Measurements from ENCODE around the gene CTDP1.
"Not testable (repeated sequence)": the region's sequence is repeated elsewhere in the genome, so short reads cannot be mapped to it uniquely, and the experiment has no call there.

Gene CTDP1

GRCh38 chr18:79683626-79684282 lies 4.2 kb downstream of the CTDP1 start:
- DNase-seq = no peak

GRCh38 chr18:79684283-79684631 lies 4.7 kb downstream of the CTDP1 start:
- no peak for DNase-seq

GRCh38 chr18:79684787-79685186 lies 5.2 kb downstream of the CTDP1 start:
- DNase-seq = no peak

DNA sequence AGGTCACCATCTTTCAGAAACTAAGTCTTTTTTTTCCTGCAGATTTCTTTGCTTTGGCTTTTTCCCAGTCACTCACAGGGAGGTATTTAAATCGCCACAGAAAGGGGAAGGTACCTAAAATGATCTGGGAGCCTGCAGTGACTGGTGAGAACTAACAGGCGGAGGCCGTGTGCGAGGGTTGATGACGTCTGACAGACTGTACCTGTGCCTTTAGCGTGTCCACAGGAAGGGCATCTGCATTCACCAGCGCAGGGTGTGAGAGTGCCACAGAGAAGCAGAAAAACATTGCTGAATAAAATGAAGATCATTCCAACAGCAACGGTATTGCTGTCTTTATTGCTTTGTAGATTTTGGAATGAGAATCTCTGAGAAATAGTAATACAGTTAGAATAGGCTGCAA lies 5.7 kb downstream of the CTDP1 start:
- no peak for DNase-seq

DNA sequence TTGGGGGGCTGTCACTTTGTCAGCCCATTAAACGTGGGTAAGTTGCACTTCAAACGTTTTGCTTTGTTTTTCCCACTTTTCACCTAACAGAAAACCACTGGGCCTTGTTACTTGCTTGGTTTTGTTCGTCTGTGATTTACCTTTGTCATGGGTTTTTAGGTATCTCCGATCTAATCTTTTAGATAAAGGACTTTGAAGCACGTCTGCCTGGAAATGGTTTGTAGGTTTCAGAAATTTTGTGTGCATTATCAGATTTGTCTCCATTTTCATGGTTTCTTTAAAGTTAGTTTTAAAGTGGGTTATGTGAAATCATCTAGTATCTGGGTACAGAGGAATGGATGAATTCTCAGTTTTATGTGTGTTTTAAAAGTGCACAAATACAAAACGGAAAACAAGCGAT lies 6.4 kb downstream of the CTDP1 start:
- no peak for DNase-seq

DNA sequence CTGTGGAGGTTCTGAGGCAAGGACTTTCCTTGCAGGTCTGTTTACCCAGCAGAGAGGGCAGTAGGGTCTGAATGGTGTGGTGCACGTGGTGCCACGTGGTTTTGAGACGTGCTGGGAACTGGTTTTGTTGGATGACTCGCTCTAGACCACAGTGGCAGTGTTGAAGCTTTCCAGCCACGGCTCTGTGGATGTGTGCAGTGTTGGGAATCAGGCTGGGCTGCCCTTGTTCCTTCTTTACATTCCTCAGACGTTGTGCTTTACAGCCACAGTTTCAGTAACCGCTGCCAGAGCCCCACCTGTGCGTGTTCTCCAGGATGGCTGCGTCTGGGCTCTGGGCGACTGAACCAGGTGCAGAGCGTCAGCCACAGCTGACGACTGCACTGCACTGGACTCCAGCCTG lies 8.2 kb downstream of the CTDP1 start:
- no peak for DNase-seq

DNA sequence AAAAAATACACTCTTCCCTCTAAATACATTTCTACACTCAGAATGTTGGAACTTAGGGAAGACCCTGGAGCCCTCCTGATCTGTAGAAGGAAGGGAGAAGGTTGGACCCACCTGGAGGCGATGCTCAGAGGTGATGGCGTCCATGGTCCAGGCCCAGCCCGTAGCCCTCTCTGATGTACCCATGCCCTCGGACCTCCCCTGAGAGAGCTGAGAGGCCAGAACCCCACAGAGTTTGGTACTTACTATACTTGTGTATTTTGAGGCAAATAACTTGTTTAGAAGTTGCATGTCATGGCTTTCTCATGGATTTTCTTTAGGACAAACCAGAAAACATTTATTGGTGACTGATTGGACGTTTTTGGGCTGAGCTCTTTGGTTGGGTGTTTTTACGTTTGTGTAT lies 10.5 kb downstream of the CTDP1 start:
- no peak for DNase-seq

GRCh38 chr18:79690586-79691482 lies 11.2 kb downstream of the CTDP1 start:
- DNase-seq = no peak

DNA sequence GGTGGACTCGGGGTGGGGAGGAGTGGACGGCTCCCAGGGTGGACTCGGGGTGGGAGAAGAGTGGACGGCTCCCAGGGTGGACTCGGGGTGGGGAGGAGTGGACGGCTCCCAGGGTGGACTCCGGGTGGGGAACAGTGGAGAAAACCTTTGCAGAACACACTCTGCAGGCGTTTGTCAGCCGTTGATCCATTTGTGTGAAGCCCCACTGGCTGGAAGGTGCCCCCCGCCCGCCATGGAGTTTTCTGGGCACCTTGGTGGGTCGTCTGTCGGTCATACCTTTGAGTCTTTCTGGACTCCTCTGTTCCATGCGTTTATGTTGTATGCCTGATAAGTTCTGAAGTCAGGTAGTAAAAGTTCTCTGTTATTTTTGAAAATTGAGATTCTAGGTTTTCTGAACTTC lies 12.5 kb downstream of the CTDP1 start:
- no peak for DNase-seq

- DNase-seq = no peak
Observed at GRCh38 chr18:79692886-79693285, 13.3 kb downstream of the CTDP1 start.

- no peak for DNase-seq
Observed at GRCh38 chr18:79693561-79694205, 14.1 kb downstream of the CTDP1 start.

- DNase-seq = not testable (repeated sequence)
Observed at GRCh38 chr18:79694206-79694894, 14.7 kb downstream of the CTDP1 start.

- no peak for DNase-seq
Observed at GRCh38 chr18:79694895-79695213, 15.3 kb downstream of the CTDP1 start.

DNA sequence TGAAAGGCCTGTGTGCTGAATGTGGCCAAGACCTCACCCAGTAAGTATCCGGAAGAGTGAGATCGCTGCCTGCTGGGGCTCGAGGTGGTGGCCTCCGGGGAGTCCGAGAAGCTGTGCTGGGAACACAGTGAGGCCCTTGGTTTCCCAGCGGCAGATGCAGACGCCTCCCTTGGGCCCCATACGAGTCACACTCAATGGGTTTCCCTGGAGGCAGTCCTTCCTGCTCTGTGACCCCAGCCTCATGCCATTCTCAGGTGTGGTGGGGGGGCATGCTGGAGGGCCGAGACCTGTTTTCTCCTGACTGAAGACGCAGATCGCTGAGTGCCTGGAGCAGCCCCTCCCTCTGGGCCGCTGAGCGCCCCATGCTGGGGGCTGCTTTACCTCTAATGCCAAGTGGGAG lies 15.7 kb downstream of the CTDP1 start:
- DNase-seq = no peak

GRCh38 chr18:79695856-79696850 lies 16.6 kb downstream of the CTDP1 start:
- DNase-seq = no peak

DNA sequence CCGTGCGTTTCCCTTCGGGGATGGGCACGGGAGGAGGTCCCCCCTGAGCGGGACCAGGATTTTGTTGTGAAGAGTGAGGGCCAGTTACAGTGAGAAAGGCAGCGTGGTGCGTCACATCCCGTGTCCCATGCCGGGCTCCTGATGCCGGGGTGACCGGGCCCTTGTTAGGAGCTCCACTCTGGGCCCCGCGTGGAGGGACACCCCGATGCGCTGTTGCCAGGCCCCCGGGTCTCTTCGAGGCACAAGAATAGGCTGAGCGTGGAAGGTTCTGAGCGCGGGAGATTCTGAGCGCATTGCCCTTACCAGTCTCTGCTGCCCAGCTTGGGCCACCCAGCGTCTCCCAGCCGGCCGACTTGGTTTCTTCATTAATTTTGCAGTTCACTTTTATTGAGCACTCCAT lies 17.6 kb downstream of the CTDP1 start:
- DNase-seq = no peak

DNA sequence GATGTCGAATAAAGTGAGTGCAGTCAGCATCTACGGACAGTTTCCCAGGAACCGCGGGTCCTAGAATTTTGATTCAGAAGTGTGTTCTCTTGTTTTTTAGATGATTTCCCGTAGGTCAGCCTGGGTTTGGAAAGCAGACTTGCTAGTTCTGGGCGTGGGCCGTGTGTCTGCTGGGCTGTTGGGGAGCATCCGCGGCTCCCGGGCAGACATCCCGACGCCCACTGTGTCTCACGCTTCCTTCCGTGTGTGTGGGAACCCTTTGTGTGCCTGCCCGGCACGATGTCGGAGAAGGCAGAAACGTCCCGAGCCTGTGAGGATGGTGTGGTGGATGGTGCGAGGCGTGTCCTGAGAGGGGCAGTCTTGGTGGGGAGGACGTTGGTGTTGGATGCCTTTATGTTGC lies 18.4 kb downstream of the CTDP1 start:
- DNase-seq = no peak

GRCh38 chr18:79698668-79699335 lies 19.2 kb downstream of the CTDP1 start:
- no peak for DNase-seq

DNA sequence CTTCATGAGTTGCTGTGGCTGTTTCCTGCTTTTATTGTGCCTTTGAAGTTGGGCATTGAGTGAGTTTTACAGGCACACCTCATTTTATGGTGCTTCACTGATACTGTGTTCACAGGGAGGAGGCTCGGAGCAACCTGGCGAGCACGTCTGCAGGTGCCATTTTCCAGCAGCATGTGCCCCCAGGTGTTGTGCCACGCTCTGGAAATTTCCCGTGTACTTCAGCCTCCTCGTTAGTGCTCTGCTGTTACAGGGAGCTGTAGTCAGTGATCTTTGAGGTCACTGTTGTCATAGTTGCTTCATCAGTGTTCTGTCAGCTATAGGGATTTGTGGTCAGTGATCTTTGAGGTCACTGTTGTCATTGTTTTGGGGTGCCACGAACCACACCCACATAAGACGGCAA lies 20.1 kb downstream of the CTDP1 start:
- DNase-seq = no peak

DNA sequence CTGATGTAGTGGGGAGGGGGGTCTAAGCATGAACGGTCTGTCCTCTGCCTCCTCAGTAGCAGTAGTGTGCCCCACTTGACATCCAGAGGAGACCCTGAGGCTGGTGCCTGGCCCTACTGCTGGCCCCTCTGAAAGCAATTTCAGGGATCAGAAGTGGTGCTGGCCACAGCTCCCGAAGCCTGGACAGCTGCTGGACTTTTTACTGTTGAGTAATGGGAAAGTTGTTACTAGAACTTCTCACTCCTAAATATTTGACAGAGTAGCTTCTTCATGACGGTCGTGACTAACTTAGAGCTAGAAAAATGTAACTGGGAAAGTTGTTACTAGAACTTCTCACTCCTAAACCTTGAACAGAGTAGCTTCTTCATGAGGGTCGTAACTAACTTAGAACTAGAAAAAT lies 23.3 kb downstream of the CTDP1 start:
- DNase-seq = no peak

GRCh38 chr18:79704631-79705030 lies 25.0 kb downstream of the CTDP1 start:
- DNase-seq = no peak

DNA sequence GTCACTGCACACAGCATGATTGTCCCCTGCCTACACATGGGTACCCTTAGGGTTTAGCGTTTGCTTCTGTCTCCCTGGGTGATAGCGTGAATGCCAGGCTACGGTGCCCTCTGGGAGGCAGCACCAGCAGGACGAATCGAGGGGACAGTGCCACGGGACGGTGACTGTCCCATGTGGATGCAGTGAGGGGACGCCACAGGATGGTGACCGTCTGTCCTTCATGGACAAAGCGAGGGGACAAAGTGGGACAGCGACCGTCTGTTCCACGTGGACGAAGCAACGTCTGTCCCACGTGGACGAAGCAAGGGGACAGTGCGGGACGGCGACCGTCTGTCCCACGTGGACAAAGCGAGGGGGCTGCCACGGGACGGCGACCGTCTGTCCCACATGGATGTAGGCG lies 25.7 kb downstream of the CTDP1 start:
- no peak for DNase-seq

Measured in hematopoietic multipotent progenitor cell treated with erythropoietin and hydrocortisone succinate and interleukin-3 and kit ligand, for 6 days (in vitro differentiated cells).